VCaP (cell line): Measurements from ENCODE around the gene CDH24.
"Not testable (repeated sequence)": the region's sequence is repeated elsewhere in the genome, so short reads cannot be mapped to it uniquely, and the experiment has no call there.

ENCODE experiments used
- H3K27ac ChIP-seq: fragments of 450-650 bp; 2 replicates; pipeline ENCODE4 v1.5.1; 2017
- TF ChIP-seq, protein P1 (sequence below): fragments of 450-650 bp; conservative IDR thresholded peaks from 2 replicates; pipeline ENCODE4 v1.5.1; 2017; ENCODE audit warnings: mild to moderate bottlenecking, moderate library complexity

Gene CDH24

DNA sequence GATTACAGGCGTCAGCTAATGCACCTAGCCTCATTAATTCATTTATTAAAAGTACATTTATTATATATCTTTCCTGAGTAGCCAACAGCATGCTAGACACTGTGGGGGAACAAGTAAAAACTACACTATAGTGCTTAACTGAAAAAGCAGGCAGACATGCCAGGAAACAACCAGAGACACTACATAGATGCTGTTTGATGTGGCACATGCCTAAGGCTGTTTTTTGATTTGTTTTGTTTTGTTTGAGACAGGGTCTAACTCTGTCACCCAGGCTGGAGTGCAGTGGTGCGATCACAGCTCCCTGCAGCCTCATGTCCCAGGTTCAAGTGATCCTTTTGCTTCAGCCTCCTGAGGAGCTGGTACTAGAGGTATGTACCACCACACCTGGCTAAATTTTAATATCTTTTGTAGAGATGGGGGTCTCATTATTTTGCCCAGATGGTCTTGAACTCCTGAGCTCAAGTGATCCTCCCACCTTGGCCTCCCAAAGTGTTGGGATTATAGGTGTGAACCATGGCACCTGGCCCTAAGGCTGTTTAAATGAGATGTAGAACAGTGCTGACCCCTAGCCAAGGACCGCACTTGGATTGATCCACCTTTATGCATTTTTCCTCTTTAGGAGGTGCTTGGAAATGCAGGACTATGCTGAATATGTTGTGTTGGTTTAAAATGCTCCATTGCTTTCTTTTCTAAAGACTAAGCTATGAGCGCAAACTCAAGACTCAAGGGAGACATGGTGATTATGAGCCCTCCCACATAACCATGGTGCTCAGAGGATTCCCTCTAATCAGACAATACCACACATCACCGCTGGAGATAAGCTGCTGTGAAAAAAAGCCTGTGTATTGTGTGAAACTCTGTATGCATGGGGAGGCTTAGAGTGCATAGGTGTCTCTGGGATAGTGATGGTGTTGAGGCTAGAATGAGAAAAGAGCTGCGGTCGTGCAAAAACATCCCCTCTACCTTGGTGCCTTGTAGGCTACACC, 36.9 kb downstream of the CDH24 start:
- TF ChIP-seq, protein P1, sequence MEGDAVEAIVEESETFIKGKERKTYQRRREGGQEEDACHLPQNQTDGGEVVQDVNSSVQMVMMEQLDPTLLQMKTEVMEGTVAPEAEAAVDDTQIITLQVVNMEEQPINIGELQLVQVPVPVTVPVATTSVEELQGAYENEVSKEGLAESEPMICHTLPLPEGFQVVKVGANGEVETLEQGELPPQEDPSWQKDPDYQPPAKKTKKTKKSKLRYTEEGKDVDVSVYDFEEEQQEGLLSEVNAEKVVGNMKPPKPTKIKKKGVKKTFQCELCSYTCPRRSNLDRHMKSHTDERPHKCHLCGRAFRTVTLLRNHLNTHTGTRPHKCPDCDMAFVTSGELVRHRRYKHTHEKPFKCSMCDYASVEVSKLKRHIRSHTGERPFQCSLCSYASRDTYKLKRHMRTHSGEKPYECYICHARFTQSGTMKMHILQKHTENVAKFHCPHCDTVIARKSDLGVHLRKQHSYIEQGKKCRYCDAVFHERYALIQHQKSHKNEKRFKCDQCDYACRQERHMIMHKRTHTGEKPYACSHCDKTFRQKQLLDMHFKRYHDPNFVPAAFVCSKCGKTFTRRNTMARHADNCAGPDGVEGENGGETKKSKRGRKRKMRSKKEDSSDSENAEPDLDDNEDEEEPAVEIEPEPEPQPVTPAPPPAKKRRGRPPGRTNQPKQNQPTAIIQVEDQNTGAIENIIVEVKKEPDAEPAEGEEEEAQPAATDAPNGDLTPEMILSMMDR, result no peak

DNA sequence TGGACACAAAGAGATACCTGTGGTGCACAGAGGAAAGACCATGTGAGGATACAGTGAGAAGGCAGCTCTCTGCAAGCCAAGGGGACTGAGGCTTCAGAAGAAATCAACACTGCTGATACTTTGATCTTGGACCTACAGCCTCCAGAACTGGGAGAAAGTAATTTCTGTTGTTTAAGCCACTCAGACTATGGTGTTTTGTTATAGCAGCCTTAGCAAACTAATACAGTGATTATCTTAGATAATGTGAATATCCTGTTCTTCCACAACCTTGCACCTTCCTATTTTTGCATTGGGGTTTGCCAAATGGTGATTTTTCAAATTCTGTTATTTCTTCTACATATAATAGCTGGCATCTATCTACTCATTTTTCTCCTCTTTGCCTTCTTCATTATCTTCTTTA, 39.2 kb downstream of the CDH24 start:
- H3K27ac ChIP-seq, result no peak overlapping the region
- TF ChIP-seq, protein P1, result no peak

More for the DNA sequence above, 36.9 kb downstream of the CDH24 start:
- H3K27ac ChIP-seq, result no peak overlapping the region

DNA sequence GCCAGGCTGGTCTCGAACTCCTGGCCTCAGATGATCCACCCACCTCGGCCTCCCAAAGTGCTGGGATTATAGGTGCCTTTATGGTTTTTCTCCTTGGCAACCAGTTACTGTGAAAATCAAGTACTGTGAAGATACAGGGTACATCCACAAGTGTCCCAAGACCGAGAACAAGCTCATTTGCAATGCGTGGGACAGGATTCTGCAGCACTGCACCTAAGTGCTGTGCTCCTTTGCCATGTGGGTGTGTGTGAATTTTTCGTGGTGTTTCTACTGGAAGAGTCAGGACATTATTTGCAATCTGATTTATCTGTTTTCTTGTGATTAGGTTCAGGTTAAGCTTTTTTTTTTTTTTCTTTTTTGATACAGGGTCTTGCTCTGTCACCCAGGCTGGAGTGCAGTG, 40.2 kb downstream of the CDH24 start:
- H3K27ac ChIP-seq, result no peak overlapping the region
- TF ChIP-seq, protein P1, result no peak

DNA sequence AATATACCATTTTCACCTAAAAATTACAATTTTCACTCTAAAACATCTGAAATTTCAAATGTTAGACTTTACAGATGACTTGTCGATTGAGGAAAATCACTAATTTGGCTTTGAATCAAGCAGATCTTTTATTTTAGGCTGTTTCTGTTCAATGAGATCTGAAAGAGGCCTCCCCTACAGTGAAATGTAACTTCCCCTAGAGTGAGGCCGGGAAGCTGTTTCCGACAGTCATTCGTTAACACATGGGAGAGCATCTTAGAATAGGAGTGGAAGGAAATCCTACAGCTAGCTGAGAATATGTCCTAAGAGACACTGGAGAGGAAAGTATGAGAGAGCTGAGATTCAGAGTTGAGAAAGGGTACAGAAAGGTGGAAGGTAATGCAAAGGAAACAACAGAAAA, 41.7 kb downstream of the CDH24 start:
- TF ChIP-seq, protein P1, result no peak
- no peak overlapping the region for H3K27ac ChIP-seq

DNA sequence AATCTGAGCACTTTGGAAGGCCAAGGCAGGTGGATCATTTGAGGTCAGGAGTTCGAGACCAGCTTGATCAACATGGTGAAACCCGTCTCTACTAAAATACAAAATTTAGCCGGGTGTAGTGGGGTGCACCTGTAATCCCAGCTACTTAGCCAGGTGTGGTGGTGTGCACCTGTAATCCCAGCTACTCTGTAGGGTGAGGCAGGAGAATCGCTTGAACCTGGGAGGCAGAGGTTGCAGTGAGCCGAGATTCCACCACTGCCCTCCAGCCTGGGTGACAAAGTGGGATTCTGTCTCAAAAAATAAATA, 43.6 kb downstream of the CDH24 start:
- not testable (repeated sequence) for H3K27ac ChIP-seq

DNA sequence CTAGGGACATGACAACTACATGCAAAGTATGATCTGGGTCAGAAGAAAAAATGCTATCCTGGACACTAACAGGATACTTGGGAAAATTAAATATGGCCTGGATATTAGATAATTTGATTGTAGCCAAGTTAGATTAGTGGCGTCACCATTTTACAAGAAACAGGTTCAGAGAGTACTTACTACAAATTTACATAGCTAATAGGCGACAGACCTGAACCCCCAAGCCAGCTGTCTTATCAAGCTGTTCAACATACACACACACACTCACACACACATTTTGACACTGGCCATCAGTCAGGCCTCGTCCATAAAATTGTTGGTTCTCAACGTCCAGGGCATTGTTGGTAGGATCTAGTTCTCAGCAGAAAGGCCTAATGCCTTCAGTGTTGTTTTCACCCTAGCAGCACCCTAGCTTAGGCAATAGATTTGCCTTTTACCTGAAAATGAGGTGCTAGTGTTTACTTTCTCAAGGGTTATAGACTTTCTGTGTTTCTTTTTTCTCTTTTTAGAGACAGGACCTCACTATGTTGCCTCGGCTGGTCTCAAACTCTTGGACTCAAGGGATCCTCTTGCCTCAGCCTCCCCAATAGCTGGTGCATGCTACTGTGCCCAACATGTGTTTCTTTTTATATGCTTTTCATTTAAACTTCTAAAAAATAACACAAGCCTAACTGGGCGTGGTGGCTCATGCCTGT, 44.1 kb downstream of the CDH24 start:
- TF ChIP-seq, protein P1, result no peak
- no peak overlapping the region for H3K27ac ChIP-seq

DNA sequence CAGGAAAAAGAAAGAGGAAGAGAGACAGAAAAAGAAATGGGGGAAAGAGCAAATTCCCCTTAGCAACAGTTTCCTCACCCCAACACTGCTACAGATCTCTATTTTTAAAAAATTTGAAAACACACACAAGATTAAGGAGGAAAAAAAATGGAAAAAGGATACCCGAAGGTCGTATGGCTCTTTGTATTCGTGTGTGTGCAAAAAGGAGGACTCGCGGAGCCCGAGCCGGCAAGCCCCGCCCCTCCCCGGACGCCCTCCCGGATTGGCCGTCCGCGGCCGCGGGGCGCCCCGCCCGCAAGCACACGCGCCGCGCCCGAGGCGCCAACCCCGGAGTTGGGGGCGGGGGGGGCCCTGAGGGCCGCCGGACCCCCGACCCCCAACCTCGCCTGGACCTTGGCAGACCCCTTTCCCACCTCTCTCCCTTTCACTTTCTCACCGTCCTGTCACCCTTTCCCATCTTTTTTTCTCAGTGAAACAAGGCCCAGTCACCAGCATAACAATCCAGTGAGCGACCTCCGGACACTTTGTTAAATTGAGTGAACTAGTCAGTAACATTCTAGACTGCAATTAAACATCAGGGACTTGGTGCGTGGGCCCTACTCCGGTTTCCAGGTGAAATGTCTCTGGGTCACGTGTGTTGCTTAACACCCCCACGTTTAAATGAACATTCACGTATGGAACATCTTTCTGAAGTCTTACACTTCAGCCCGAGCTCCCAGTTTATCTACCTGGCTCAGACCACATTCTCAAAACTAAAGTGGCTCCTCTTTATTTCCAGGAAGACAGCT, 47.2 kb downstream of the CDH24 start, which contains the start of gene C14orf93:
TSS of gene C14orf93 (minus strand) at position 205 of the 788 bp plus-strand sequence. CDS start 11,120 bp downstream, outside the sequence.
- peak within 1 kb of the TSS; percentile 96 for H3K27ac ChIP-seq
- TF ChIP-seq, protein P1, result no peak
